HepG2 (cell line): ENCODE results near the gene PTCD3.

Source experiments
- GABPA ChIP-seq, 2 experiments: IDR thresholded peaks; 2 replicates each; pipeline ENCODE4 v1.6.1; 2011 to 2016; ENCODE audit warnings: low read depth in 2 of 2, low read length in 1 of 2, missing biosample characterization in 1 of 2, missing genetic modification characterization in 1 of 2
- POLR2A ChIP-seq, 2 experiments: IDR thresholded peaks; 2 replicates each; pipeline ENCODE4 v1.6.1; 2011; ENCODE audit warnings: low read depth in 2 of 2, low read length in 2 of 2, mild to moderate bottlenecking in 1 of 2, moderate library complexity in 1 of 2; ENCODE audit not compliant: insufficient read depth in 1 of 2
- SOX6 ChIP-seq, 2 experiments: fragments of 450-650 bp in 1 of 2; sonication (generic) in 1 of 2; formaldehyde crosslinking in 1 of 2; IDR thresholded peaks; 2 replicates each; pipeline versions ENCODE4 v1.4.0 to v1.6.1; 2017 to 2020; ENCODE audit warnings: antibody characterized with exemption in 1 of 2, mild to moderate bottlenecking in 1 of 2, missing genetic modification reagents in 1 of 2
- SP1 ChIP-seq, 2 experiments: fragments of 450-650 bp in 1 of 2; sonication (generic) in 1 of 2; formaldehyde crosslinking in 1 of 2; IDR thresholded peaks; 2 replicates each; pipeline versions ENCODE4 v1.4.0 to v1.6.1; 2016 to 2020; ENCODE audit warnings: missing genetic modification reagents in 1 of 2
- ZFP41 ChIP-seq: sonication (generic); formaldehyde crosslinking; IDR thresholded peaks from 2 replicates; pipeline ENCODE4 v1.4.0; 2020; ENCODE audit warnings: mild to moderate bottlenecking, missing genetic modification reagents, borderline replicate concordance
- ZNF790 ChIP-seq: sonication (generic); formaldehyde crosslinking; IDR thresholded peaks from 2 replicates; pipeline ENCODE4 v1.8.0; 2022; ENCODE audit warnings: missing genetic modification reagents, mild to moderate bottlenecking, borderline replicate concordance

GRCh38 chr2:86171295-86171694 is 65.3 kb downstream of the PTCD3 start:
- TF ChIP-seq SP1 (IDR thresholded peaks at IDR 0.05) (no peak), SP1 (CRISPR knock-in tag; IDR thresholded peaks at IDR 0.05) (no peak), ZFP41 (no peak), POLR2A (IDR thresholded peaks at IDR 0.05; ENCODE audit: insufficient read depth in 1 of 2, low read depth in 2 of 2, low read length in 2 of 2) (no peak), GABPA (IDR thresholded peaks at IDR 0.05; ENCODE audit: low read depth, low read length) (no peak), GABPA (CRISPR knock-in tag; IDR thresholded peaks at IDR 0.05; ENCODE audit: low read depth) (no peak), SOX6 (IDR thresholded peaks at IDR 0.05) (no peak), SOX6 (CRISPR knock-in tag; IDR thresholded peaks at IDR 0.05) (no peak), ZNF790 (CRISPR knock-in tag) (no peak)
